NOMO-1 treated with DMSO at 0.1 percent for 48 hours (cell line): Measurements from ENCODE around the gene NXF2.
"Not testable (repeated sequence)": the region's sequence is repeated elsewhere in the genome, so short reads cannot be mapped to it uniquely, and the experiment has no call there.

Experiments used
- DNase-seq: peaks from one replicate; lab custom pipeline; 2025; ENCODE audit not compliant: unreplicated experiment; lab: John Stamatoyannopoulos, UW

Gene NXF2

GRCh38 chrX:102246893-102247292 lies at the start of gene NXF2:
Gene NXF2 (plus strand): TSS chrX:102247167. CDS start chrX:102307079, 59,912 bp downstream.
- not testable (repeated sequence) for DNase-seq

GRCh38 chrX:102207940-102208339 lies 39.0 kb upstream of the NXF2 start:
- not testable (repeated sequence) for DNase-seq

- not testable (repeated sequence) for DNase-seq
Observed at GRCh38 chrX:102214986-102215385, 32.0 kb upstream of the NXF2 start, which contains the start of gene TCP11X1. Gene TCP11X1 (plus strand): TSS chrX:102215301.

GRCh38 chrX:102216497-102216896 lies 30.5 kb upstream of the NXF2 start:
- not testable (repeated sequence) for DNase-seq

GRCh38 chrX:102235678-102236077 lies 11.3 kb upstream of the NXF2 start:
- not testable (repeated sequence) for DNase-seq

GRCh38 chrX:102240265-102240664 lies 6.7 kb upstream of the NXF2 start:
- DNase-seq: not testable (repeated sequence)

- not testable (repeated sequence) for DNase-seq
Observed at GRCh38 chrX:102272231-102272630, 25.3 kb downstream of the NXF2 start.

GRCh38 chrX:102338162-102338561 lies 91.2 kb downstream of the NXF2 start:
- no peak for DNase-seq

- DNase-seq: no peak
Observed at GRCh38 chrX:102339312-102340298, 92.6 kb downstream of the NXF2 start.

- no peak for DNase-seq
Observed at GRCh38 chrX:102341867-102342266, 94.9 kb downstream of the NXF2 start.

- DNase-seq: no peak
Observed at GRCh38 chrX:102345916-102346315, 98.9 kb downstream of the NXF2 start.
